ENCODE results near the gene TGFA.

Gene TGFA

DNA sequence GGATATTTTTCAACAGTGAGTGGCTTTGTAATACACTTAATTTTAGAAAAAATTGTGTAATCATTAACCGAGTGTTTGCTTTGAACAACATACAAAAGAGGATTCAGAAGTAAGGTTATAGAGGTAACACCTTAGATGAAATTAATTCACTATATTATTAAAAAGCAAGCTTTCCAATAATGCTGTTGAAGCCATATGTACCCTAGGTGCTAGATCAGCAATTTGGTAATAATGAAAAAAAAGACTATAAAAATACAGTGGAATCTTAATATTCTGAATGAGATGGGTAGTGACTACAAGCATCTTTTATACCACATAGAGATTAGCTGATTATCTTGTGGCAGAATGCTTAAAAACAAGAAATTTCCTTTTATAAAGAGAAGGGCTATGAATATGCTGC is 136.6 kb downstream of the TGFA start:
- Histone ChIP-seq H3K9me3 (ENCODE audit: control insufficient read depth, low read length) (no peaks in the 10 kb centered on the region), H3K4me1 (ENCODE audit: control insufficient read depth, insufficient read depth, low read length) (no peaks in the 10 kb centered on the region), H3K4me3 (ENCODE audit: low read length) (no peak overlapping the region), H3K27me3 (ENCODE audit: control insufficient read depth, insufficient read depth, low read length) (no peaks in the 10 kb centered on the region), H3K36me3 (ENCODE audit: control insufficient read depth, insufficient read depth, low read length) (no peaks in the 10 kb centered on the region), H3K9ac (ENCODE audit: low read length) (no peak overlapping the region)

DNA sequence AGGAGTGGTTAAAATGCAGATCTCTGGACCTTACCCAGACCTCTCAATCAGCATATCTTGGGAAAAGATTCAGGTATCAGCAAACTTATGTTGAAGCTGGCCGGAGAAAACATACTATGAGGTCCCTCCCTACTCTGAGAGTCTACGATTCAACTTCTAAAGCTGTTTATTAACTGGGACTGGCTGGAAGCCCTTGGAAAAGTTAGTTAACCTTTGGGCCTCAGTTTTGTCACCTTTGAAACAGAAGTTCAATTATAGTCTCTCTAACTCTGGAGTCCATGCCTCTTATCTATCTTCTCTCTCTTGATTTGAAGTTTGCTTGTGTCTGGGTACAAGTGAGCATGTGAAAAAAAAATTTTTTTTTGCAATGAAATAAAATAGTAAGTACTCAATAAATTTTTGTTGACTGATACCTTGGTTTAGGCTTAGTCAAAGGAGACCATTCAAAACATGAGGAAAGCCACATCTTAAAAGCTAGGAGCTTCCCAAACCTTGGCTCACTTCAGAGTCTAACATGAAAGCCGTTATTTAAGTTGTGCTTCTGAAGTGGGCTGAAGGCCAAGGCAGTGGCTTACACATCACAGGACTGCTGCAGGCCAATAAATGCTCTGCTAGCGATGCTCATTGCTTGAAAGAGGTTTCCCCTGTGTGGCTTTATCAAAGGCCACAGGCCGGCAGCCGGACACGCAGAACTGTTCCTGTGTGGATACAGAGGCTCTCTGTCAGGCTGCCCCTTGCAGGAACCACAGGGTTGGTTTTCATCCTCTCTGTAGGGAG is 141.1 kb downstream of the TGFA start:
- Histone ChIP-seq H3K27me3 (ENCODE audit: control insufficient read depth, insufficient read depth, low read length) (no peaks in the 10 kb centered on the region), H3K4me3 (ENCODE audit: low read length) (no peak overlapping the region), H3K9ac (ENCODE audit: low read length) (no peak overlapping the region), H3K9me3 (ENCODE audit: control insufficient read depth, low read length) (no peaks in the 10 kb centered on the region), H3K4me1 (ENCODE audit: control insufficient read depth, insufficient read depth, low read length) (no peaks in the 10 kb centered on the region), H3K36me3 (ENCODE audit: control insufficient read depth, insufficient read depth, low read length) (no peaks in the 10 kb centered on the region)

DNA sequence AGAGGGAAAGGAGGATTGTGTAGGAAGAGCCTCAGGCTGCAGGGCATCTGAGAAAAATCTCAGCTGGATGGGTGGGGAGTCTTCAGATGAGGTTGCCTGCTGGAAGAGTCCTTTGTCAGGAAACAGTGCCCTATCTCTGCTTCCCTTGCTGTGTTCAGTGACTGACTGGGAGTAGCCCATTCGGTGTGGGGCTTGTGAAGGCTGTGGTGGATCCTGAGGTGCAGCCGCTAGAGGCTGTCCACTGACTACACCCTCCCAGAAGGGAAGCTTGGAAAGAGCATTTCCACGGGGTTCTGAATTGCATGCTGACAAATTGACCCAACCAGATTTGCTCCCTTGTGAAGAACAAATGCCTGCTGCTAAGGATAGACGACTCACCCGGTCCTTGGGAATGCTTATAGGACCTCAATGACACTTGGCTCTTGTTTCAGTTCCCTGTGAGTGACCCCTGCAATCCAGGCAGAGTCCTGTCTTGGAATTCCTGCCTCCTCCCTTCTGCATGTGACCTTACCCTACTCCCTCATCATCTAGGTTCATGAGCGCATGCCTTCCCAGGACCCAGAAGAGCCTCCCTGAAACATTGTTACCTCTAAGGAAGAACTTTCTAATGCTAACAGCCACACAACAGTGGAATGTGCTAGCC is 142.0 kb downstream of the TGFA start:
- no peak overlapping the region for H3K9ac ChIP-seq (ENCODE audit: low read length)
- H3K27me3 ChIP-seq (ENCODE audit: control insufficient read depth, insufficient read depth, low read length): no peaks in the 10 kb centered on the region
- H3K4me3 ChIP-seq (ENCODE audit: low read length): no peak overlapping the region
- H3K4me1 ChIP-seq (ENCODE audit: control insufficient read depth, insufficient read depth, low read length): no peaks in the 10 kb centered on the region
- no peaks in the 10 kb centered on the region for H3K36me3 ChIP-seq (ENCODE audit: control insufficient read depth, insufficient read depth, low read length)
- no peaks in the 10 kb centered on the region for H3K9me3 ChIP-seq (ENCODE audit: control insufficient read depth, low read length)

DNA sequence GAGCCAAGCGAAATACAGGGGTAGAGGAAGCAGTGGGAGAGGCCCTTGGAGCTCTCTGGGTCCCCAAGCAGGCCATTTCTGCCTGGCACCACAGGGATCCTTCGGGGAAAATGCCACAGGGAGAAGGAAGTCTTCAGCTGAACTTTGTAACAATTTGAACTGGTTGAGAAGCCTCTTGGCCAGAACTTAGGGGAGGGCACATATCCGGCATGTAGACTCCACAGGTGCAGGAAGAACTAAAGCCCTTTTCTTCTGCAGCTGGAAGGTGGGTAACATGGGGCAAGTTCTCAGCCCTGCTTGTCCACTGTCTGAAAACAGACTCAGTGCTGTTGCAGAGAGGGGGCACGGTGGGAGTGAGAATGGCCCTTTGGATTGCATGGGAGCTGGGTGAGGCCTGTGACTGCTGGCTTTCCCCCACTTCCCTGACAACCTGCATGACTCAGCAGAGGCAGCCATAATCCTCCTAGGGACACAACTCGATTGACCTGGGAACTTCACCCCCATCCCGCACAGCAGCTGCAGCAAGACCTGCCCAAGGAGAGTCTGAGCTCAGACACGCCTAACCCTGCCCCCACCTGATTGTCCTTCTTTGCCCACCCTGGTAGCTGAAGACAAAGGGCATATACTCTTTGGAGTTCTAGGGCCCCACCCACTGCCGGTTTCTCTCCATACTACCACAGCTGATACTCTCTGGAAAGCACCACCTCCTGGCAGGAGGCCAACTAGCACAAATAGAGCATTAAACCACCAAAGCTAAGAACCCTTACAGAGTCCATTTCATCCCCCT is 150.2 kb downstream of the TGFA start:
- Histone ChIP-seq H3K4me1 (ENCODE audit: control insufficient read depth, insufficient read depth, low read length) (peaks cover 13% of the 10 kb centered on the region), H3K36me3 (ENCODE audit: control insufficient read depth, insufficient read depth, low read length) (no peaks in the 10 kb centered on the region), H3K4me3 (ENCODE audit: low read length) (no peak overlapping the region), H3K9me3 (ENCODE audit: control insufficient read depth, low read length) (no peaks in the 10 kb centered on the region), H3K27me3 (ENCODE audit: control insufficient read depth, insufficient read depth, low read length) (no peaks in the 10 kb centered on the region), H3K9ac (ENCODE audit: low read length) (no peak overlapping the region)

DNA sequence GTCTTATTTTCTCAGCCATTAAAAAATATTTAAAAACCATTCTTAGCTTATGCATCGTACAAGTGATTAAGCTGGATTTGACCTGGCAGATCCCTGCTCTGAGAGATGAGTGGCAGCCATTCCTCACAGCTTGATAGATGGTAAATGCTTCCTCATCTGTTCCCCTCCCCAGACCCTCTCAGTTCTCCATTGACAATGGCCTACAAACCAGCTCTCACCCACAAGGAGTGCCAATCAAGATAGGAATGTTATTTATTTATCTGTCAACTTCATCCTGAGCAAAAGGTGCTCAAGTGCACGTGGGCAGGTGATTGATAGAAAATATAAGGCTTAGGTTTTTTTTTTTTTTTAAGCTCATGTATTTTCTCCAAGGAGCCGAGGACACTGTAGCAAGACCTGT is 153.1 kb downstream of the TGFA start:
- no peak overlapping the region for H3K9ac ChIP-seq (ENCODE audit: low read length)
- no peak overlapping the region for H3K4me3 ChIP-seq (ENCODE audit: low read length)

DNA sequence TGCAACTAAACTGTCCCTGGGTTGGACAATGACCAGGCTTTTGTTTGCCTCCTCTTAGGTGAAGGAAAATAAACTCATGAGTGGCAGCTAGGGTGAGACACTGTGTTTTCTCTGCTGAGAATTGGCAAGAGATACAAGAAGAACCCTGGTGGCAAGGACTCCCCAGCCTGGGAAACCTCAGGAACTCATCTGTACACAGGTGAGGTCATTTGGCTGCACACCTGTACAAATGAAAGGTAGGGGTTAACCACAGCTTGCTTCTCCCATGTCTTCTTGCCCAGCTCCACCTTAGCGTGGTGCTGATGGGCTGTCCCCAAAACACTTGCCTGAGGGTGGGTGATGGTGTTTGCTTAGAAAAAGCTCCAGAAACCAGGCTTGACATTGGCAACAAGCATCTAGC is 154.6 kb downstream of the TGFA start:
- Histone ChIP-seq H3K4me3 (ENCODE audit: low read length) (no peak overlapping the region), H3K36me3 (ENCODE audit: control insufficient read depth, insufficient read depth, low read length) (no peaks in the 10 kb centered on the region), H3K27me3 (ENCODE audit: control insufficient read depth, insufficient read depth, low read length) (no peaks in the 10 kb centered on the region), H3K9ac (ENCODE audit: low read length) (no peak overlapping the region), H3K9me3 (ENCODE audit: control insufficient read depth, low read length) (no peaks in the 10 kb centered on the region), H3K4me1 (ENCODE audit: control insufficient read depth, insufficient read depth, low read length) (peaks cover 13% of the 10 kb centered on the region)

More for the DNA sequence above, 153.1 kb downstream of the TGFA start:
- H3K36me3 ChIP-seq (ENCODE audit: control insufficient read depth, insufficient read depth, low read length): no peaks in the 10 kb centered on the region
- H3K9me3 ChIP-seq (ENCODE audit: control insufficient read depth, low read length): no peaks in the 10 kb centered on the region
- H3K4me1 ChIP-seq (ENCODE audit: control insufficient read depth, insufficient read depth, low read length): peaks cover 13% of the 10 kb centered on the region
- no peaks in the 10 kb centered on the region for H3K27me3 ChIP-seq (ENCODE audit: control insufficient read depth, insufficient read depth, low read length)

Data from mucosa of stomach (tissue), 1 donor.